ENCODE measurements around the gene ST13. TPM values are rescaled to one million over a fixed set of nuclear protein-coding genes. Genes with fewer than 3 reads are reported as not detected.

ST13 gene
- total and polyA plus RNA-seq, 2 of the 4 experiments (the other 2 are of a cell fraction): 115 to 235 TPM

- no peak overlapping the region for H3K23ac ChIP-seq (ENCODE audit: low read depth, low read length)
- H2BK20ac ChIP-seq (ENCODE audit: low read depth, low read length): no peak overlapping the region
- no peak overlapping the region for H4K5ac ChIP-seq (ENCODE audit: low read depth, low read length)
- H4K8ac ChIP-seq (ENCODE audit: low read depth in 2 of 2, low read length in 2 of 2): no peak overlapping the region
- H3K9me3 ChIP-seq (ENCODE audit: control insufficient read depth, insufficient read depth, low read length): no peaks in the 10 kb centered on the region
- no peak overlapping the region for H3K27ac ChIP-seq (ENCODE audit: insufficient read depth, low read length)
- no peaks in the 10 kb centered on the region for H3K4me1 ChIP-seq (ENCODE audit: control insufficient read depth, insufficient read depth, low read length)
- H3K14ac ChIP-seq (replicated peaks; ENCODE audit: low read depth, low read length): no peak overlapping the region
- H3K4me2 ChIP-seq (ENCODE audit: low read depth, low read length): no peak overlapping the region
- no TSS peak for BruUV-seq (replicated peaks)
- WGBS, 2 experiments (ENCODE audit: extremely low coverage in 2 of 2, insufficient read length in 1 of 2): no CpG with 5 or more reads among the region's 2 CpGs
- H2AK9ac ChIP-seq (replicated peaks; ENCODE audit: low read depth, low read length, poor library complexity): no peak overlapping the region
- no peak overlapping the region for H3K9ac ChIP-seq (ENCODE audit: low read depth, low read length)
- intact Hi-C loops (cut with micrococcal nuclease) (no loop called here), dilution Hi-C loops (cut with HindIII; ENCODE audit: low sequenced_read_pairs, unreplicated experiment) (no loop called here), in situ Hi-C loops (cut with MboI; ENCODE audit: low sequenced_read_pairs) (loop anchor here (25.0 kb wide), 1 partner anchor 442 kb away; no protein-coding TSS in a partner anchor)
- H3K36me3 ChIP-seq (ENCODE audit: control insufficient read depth, insufficient read depth, low read length): peaks cover 20% of the 10 kb centered on the region
- H3K4ac ChIP-seq (ENCODE audit: low read depth, low read length): no peak overlapping the region
- H2AK5ac ChIP-seq (ENCODE audit: low read depth, low read length): no peak overlapping the region
- H3K27me3 ChIP-seq (ENCODE audit: control insufficient read depth, insufficient read depth, low read length): no peaks in the 10 kb centered on the region
- H3K4me3 ChIP-seq (ENCODE audit: insufficient read depth, low read depth, low read length): no peak overlapping the region
- H2BK15ac ChIP-seq (ENCODE audit: low read depth, low read length): no peak overlapping the region
- no peaks in the 10 kb centered on the region for H4K20me1 ChIP-seq (ENCODE audit: insufficient read depth, low read length)
- no peak overlapping the region for H2BK5ac ChIP-seq (ENCODE audit: low read depth, low read length, poor library complexity, severe bottlenecking)
- ChIA-PET POLR2A (ENCODE audit: unreplicated experiment) (no interaction called here), CTCF (interaction anchor here (0.8 to 1.6 kb wide), 2 partner anchors 11 to 20 kb away, joined by 3 to 4 read pairs; no protein-coding TSS in a partner anchor)
- no peak overlapping the region for H4K91ac ChIP-seq (ENCODE audit: insufficient read depth, low read depth, low read length)
- no peak overlapping the region for H3K18ac ChIP-seq (ENCODE audit: low read depth, low read length)
- TF ChIP-seq CEBPB (IDR thresholded peaks at IDR 0.05; ENCODE audit: low read depth, low read length) (no peak), MXI1 (IDR thresholded peaks at IDR 0.05; ENCODE audit: borderline replicate concordance, low read depth, low read length) (no peak), SMC3 (IDR thresholded peaks at IDR 0.05; ENCODE audit: low read depth, low read length) (no peak), CTCF (conservative IDR thresholded peaks at IDR 0.05; ENCODE audit: low read depth, low read length) (no peak), USF2 (IDR thresholded peaks at IDR 0.05; ENCODE audit: low read depth, low read length) (no peak), RAD21 (IDR thresholded peaks at IDR 0.05; ENCODE audit: low read length) (no peak), NFE2L2 (IDR thresholded peaks at IDR 0.05; ENCODE audit: low read depth, low read length) (no peak), BHLHE40 (IDR thresholded peaks at IDR 0.05; ENCODE audit: low read depth, low read length) (no peak), FOS (IDR thresholded peaks at IDR 0.05; ENCODE audit: low read depth, low read length) (no peak), RFX5 (IDR thresholded peaks at IDR 0.05; ENCODE audit: low read depth, low read length) (no peak), MAFK (IDR thresholded peaks at IDR 0.05; ENCODE audit: low read depth, low read length) (no peak), MAZ (IDR thresholded peaks at IDR 0.05; ENCODE audit: borderline replicate concordance, low read depth, low read length) (no peak), RCOR1 (IDR thresholded peaks at IDR 0.05; ENCODE audit: insufficient replicate concordance, low read length) (no peak), ELK1 (IDR thresholded peaks at IDR 0.05; ENCODE audit: borderline replicate concordance, low read depth, low read length) (no peak), CHD1 (IDR thresholded peaks at IDR 0.05; ENCODE audit: low read depth, low read length) (no peak), POLR2A (IDR thresholded peaks at IDR 0.05; ENCODE audit: low read depth, low read length) (no peak)
- no peak for DNase-seq
- no peaks in the 10 kb centered on the region; the same call in none of the 2 replicates for H3K9me1 ChIP-seq (ENCODE audit: insufficient read depth, low read length)
- ATAC-seq (ENCODE audit: low read depth): no peak
- no peak overlapping the region for H3K56ac ChIP-seq (ENCODE audit: extremely low read depth, insufficient read depth, low read length)
- H2BK120ac ChIP-seq (ENCODE audit: low read depth, low read length): no peak overlapping the region
- peaks cover 0 to 19% of the 10 kb centered on the region in 2 experiments for H3K79me1 ChIP-seq (ENCODE audit: low read depth in 1 of 2, low read length in 2 of 2)
- H2AFZ ChIP-seq (replicated peaks; ENCODE audit: low read length, poor library complexity): no peak overlapping the region
Observed at GRCh38 chr22:40878922-40879321, 22.5 kb upstream of the ST13 start.
